Common myeloid progenitor, CD34-positive (primary cell): Measurements from ENCODE around the gene GSK3A.
A peak's percentile ranks its signal among the peaks of the same experiment; 100 is the strongest.

Experiments used
- CTCF ChIA-PET: fragments of 350-600 bp; sonication (Branson Sonifier 250); formaldehyde crosslinking; loops from one replicate; lab custom pipeline; 2021; ENCODE audit warnings: antibody characterized with exemption; lab: Charles Lee
- POLR2A ChIA-PET: fragments of 350-600 bp; sonication (Branson Sonifier 250); formaldehyde crosslinking; loops from one replicate; lab custom pipeline; 2021; ENCODE audit warnings: antibody characterized with exemption; lab: Charles Lee
- DNase-seq, 3 donors: peaks; one replicate each; pipeline versions ENCODE4 v3.0.0 to v3.0.0-alpha.2; 2013
- H3K27ac ChIP-seq, 2 experiments: 1 replicate in 1 of 2; 2 replicates in 1 of 2; pipeline ENCODE4 v1.7.0; 2013; ENCODE audit warnings: inconsistent platforms in 2 of 2, low read length in 2 of 2, mild to moderate bottlenecking in 2 of 2, low read depth in 1 of 2, moderate library complexity in 1 of 2; ENCODE audit not compliant: severe bottlenecking in 2 of 2, insufficient read depth in 1 of 2, poor library complexity in 1 of 2
- H3K27me3 ChIP-seq, 5 experiments: replicated peaks in 2 of 5; 1 replicate in 3 of 5; 2 replicates in 2 of 5; pipeline versions ENCODE4 v1.6.1 to v1.7.0; 2013; ENCODE audit warnings: low read length in 4 of 5, mild to moderate bottlenecking in 2 of 5, moderate library complexity in 2 of 5, inconsistent platforms in 1 of 5; ENCODE audit not compliant: insufficient read depth in 5 of 5, control insufficient read depth in 4 of 5
- H3K36me3 ChIP-seq, 4 experiments: 1 replicate in 2 of 4; 2 replicates in 2 of 4; pipeline versions ENCODE4 v1.6.1 to v1.7.0; 2013; ENCODE audit warnings: low read length in 3 of 4, control low read depth in 1 of 4, mild to moderate bottlenecking in 1 of 4; ENCODE audit not compliant: control insufficient read depth in 4 of 4, insufficient read depth in 4 of 4
- H3K4me1 ChIP-seq, 4 experiments: 1 replicate in 3 of 4; 2 replicates in 1 of 4; pipeline versions ENCODE4 v1.6.1 to v1.7.1; 2013; ENCODE audit warnings: low read length in 3 of 4, mild to moderate bottlenecking in 3 of 4, control low read depth in 1 of 4, inconsistent platforms in 1 of 4, moderate library complexity in 1 of 4; ENCODE audit not compliant: control insufficient read depth in 4 of 4, insufficient read depth in 4 of 4; ENCODE audit errors: control extremely low read depth in 1 of 4
- H3K4me3 ChIP-seq, 7 experiments: 1 replicate in 4 of 7; 2 replicates in 3 of 7; pipeline versions ENCODE4 v1.5.1 to v1.7.0; 2013; ENCODE audit warnings: mild to moderate bottlenecking in 7 of 7, low read length in 6 of 7, moderate library complexity in 6 of 7, inconsistent platforms in 2 of 7, low read depth in 2 of 7, control low read depth in 1 of 7; ENCODE audit not compliant: insufficient read depth in 4 of 7, control insufficient read depth in 1 of 7; ENCODE audit errors: extremely low read depth in 1 of 7
- H3K9me3 ChIP-seq, 5 experiments: 1 replicate in 4 of 5; 2 replicates in 1 of 5; pipeline versions ENCODE4 v1.6.1 to v1.7.1; 2013; ENCODE audit warnings: low read length in 4 of 5, mild to moderate bottlenecking in 2 of 5, inconsistent platforms in 1 of 5, low read depth in 1 of 5, moderate library complexity in 1 of 5; ENCODE audit not compliant: control insufficient read depth in 4 of 5, insufficient read depth in 2 of 5; ENCODE audit errors: control extremely low read depth in 1 of 5
- WGBS: methylation state at CpG from one replicate; pipeline ENCODE4 v1.1.5; 2013; ENCODE audit not compliant: insufficient coverage; 5-methylcytosine and 5-hydroxymethylcytosine counted together

Gene GSK3A

DNA sequence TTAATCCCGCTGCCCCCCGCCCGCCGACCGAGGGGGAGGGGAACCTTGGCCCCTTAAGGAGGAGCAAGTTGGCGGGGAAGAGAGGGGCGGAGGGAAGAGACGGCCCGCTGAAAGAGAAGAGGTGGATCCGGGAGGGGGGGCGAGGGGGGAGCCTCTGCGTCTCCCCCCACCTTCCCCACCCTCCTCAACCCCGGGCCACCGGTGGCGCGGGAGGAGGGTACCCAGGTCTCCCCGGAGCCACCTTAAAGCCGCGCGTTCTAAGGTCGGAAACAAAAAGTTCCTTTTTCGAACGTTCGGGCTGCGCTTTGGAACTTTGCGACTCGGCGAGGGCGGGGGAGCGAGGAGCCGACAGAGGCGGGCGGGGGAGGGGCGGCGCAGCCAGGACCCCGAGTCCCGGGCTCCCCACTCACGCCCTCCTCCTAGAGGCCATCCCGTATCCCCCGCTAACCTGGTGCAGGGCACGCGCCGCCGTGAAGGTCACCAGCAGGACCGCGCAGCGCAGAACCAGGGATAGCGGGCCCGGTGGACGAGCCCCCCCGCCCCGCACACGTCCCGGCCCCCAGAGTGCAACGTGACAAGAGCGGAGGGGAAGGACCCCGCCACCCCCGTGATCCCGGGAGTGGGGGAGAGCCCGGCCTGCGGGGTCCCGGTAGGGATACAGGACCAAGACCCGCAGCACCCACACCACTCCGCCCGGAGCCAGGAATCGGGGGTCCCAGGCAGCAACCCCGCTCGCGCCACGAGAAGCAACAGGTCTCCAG lies 11.9 kb upstream of the GSK3A start:
- Histone ChIP-seq H3K4me1 (peaks cover 0 to 51% (median 46%) of the 10 kb centered on the region in 4 experiments), H3K4me3 (peak overlapping the region; percentile 84 to 96 (median 89)), H3K36me3 (peaks cover 0 to 9% (median 5%) of the 10 kb centered on the region in 4 experiments), H3K27me3 (no peaks in the 10 kb centered on the region), H3K9me3 (no peaks in the 10 kb centered on the region), H3K27ac (peak overlapping the region; percentile 74 to 89)
- ChIA-PET CTCF (no interaction called here), POLR2A (interaction anchor here (1.1 kb wide), 2 partner anchors 13 to 15 kb away, joined by 3 to 4 read pairs; partner anchors contain the start of gene CIC)
- WGBS = 0% methylated on average over 38 of the region's 70 CpGs
- DNase-seq = peak; percentile 81 to 90 (median 88)

GRCh38 chr19:42253245-42254088 lies 11.1 kb upstream of the GSK3A start:
- Histone ChIP-seq H3K4me3 (peak overlapping the region; percentile 29 to 96 (median 89)), H3K4me1 (peaks cover 0 to 52% (median 47%) of the 10 kb centered on the region in 4 experiments), H3K9me3 (no peaks in the 10 kb centered on the region), H3K27ac (peak overlapping the region; percentile 54 to 89), H3K27me3 (no peaks in the 10 kb centered on the region), H3K36me3 (peaks cover 0 to 17% (median 10%) of the 10 kb centered on the region in 4 experiments)
- 0% methylated on average over 8 of the region's 71 CpGs for WGBS
- CTCF ChIA-PET = interaction anchor here (12.3 kb wide), 1 partner anchor 26 kb away, joined by 159 read pairs; no protein-coding TSS in a partner anchor
- DNase-seq = peak in 2 of 3 donors; percentile 57 to 70
- POLR2A ChIA-PET = no interaction called here

DNA sequence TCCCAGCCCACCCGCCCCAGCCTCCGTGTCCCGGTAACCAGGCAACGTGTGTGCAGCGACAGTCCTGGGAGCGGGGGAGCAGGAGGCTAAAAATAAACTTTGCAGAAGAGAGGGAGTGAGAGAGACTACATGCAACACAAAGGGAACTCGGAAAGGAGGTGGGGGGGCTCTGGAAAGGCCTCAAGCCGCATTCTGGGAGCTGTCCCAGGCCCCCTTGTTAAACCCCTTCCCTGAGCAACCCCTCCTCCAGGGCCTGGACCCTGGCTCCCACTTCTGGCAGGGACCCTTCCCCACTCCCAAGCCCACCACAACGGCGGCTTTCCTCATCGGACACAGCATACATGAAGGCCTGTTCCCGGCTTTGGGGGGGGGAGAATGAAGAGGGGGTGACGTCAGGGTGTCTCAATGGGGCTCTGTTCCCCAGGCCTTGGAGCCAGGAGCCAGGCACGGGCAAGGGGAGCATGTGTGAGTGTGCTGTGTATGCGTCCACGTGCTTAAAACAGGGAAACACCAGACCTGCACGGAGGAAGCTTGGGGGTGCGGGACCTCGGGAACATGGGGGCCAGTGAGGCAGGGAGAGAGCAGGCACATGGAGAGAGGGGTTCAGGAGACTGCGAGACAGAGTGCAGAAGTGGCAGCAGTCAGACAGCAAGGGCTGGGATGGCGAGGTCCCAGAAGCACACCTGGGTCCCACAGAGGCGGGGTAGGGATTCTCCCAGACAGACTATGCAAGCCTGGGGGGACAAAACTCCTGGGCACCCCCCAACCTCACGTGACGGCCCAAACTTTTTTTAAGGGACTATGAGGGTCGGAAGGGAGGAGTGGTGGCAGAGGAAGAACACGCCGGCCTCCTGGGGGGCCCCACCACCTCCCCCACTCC lies 10.2 kb upstream of the GSK3A start:
- no peak for DNase-seq
- Histone ChIP-seq H3K4me1 (peaks cover 0 to 52% (median 47%) of the 10 kb centered on the region in 4 experiments), H3K27ac (peak overlapping the region; percentile 54 to 76), H3K36me3 (peaks cover 0 to 21% (median 11%) of the 10 kb centered on the region in 4 experiments), H3K4me3 (peak overlapping the region; percentile 29 to 86 (median 80)), H3K27me3 (no peaks in the 10 kb centered on the region), H3K9me3 (no peaks in the 10 kb centered on the region)
- POLR2A ChIA-PET = interaction anchor here (2.0 to 2.8 kb wide), 2 partner anchors 17 to 27 kb away, joined by 10 to 12 read pairs; partner anchors contain the start of gene CIC
- 4% methylated on average over 15 of the region's 27 CpGs for WGBS
- CTCF ChIA-PET = interaction anchor here (0.9 to 12.3 kb wide), 3 partner anchors 10 to 43 kb away, joined by 3 to 159 read pairs (median 4); partner anchors contain the start of gene GSK3A

DNA sequence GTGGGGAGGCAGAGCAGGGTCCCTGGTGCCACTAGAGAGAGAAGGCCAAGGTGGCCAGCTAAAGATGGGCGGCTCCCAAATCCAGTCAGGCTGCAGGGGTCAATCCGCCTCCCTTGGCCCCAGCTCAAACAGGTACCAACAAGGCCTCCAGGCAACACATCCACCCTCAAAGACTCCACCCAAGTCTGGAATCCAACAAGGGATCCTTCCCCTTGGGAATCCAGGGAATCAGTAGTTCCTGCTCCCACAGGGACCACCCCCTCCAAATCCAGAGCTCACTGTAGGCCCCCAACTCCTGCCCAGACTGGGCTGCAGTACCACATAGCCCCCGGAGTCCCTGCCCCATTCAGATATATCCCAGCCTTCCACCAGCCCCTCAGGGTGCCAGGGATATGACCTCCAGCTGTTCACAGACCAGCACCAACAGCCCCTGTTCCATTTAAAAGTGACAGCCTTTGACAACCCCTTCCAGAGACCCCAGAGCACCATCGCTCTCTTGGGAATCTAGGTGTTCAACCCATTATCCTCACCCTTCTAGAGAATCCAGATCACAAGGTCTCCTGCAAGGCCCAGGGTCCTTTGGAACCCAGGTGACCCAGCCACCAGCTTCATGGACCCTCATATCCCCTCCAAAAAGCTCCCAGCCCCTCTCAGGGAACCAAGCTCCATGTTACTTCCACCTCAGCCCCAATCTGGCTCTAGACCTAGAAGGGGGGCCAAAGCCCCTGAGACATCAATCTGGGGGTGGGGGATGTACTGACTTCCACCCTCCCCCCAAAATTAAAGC lies 9.4 kb upstream of the GSK3A start:
- ChIA-PET CTCF (interaction anchor here (0.7 to 12.3 kb wide), 8 partner anchors 9 to 43 kb away, joined by 3 to 159 read pairs (median 3); partner anchors contain the start of genes CIC, GSK3A and ZNF526), POLR2A (interaction anchor here (2.0 to 2.8 kb wide), 2 partner anchors 18 to 28 kb away, joined by 10 to 12 read pairs; partner anchors contain the start of gene CIC)
- 88% methylated on average over 2 of the region's 4 CpGs for WGBS
- DNase-seq = no peak
- H3K4me1 ChIP-seq = peaks cover 0 to 52% (median 47%) of the 10 kb centered on the region in 4 experiments
- peak overlapping the region in 5 of 7 experiments; percentile 36 to 86 (median 73) for H3K4me3 ChIP-seq
- peak overlapping the region in 1 of 2 experiments; percentile 44 for H3K27ac ChIP-seq
- H3K27me3 ChIP-seq = no peaks in the 10 kb centered on the region
- H3K36me3 ChIP-seq = peaks cover 0 to 27% (median 11%) of the 10 kb centered on the region in 4 experiments
- H3K9me3 ChIP-seq = no peaks in the 10 kb centered on the region

DNA sequence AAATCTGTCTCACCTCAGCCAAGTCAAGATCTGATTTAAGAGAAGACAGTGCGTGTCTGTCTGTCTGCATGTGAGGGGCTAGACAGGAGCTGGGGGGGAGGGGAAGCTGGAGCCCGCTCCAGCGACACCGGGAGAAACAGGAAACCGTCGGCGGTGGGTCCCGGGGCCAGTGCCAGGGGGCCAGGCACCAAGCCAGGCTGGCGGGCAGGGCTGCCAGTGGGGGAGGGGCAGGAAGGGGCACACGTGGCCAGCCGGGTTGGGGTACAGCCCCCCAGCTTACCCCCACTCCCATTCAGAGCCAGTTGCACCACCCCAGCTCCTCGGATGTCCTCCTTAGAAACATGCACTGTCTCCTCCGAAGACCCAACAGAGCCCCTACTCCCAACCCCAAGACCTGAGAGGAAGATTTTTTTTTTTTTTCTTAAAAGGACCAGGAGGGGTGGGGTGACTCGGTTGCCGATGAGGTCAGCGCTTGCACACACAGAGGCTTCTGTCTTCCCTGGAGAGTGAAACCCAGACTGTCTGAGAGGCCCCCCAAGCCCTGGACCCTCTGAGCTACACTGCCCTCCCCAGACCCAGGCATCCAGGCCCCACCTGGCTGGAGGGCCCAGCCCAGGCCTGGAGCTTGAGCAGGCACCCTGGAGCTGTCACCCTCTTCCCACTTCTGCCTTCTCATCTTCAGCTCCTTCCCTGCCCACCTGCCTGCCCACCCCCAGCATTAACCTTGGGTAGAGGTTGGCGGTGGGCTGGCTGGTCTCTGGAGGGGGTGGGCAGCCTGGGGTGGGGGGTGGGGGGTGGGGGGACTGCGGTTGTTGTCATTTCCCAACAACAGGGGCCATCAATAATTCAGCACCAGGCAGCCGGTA lies 8.5 kb upstream of the GSK3A start:
- POLR2A ChIA-PET = interaction anchor here (2.0 to 2.8 kb wide), 2 partner anchors 19 to 29 kb away, joined by 10 to 12 read pairs; partner anchors contain the start of gene CIC
- Histone ChIP-seq H3K36me3 (peaks cover 0 to 34% (median 11%) of the 10 kb centered on the region in 4 experiments), H3K27ac (peak overlapping the region in 1 of 2 experiments; percentile 54), H3K27me3 (no peaks in the 10 kb centered on the region), H3K9me3 (no peaks in the 10 kb centered on the region), H3K4me1 (peaks cover 0 to 51% (median 43%) of the 10 kb centered on the region in 4 experiments), H3K4me3 (peak overlapping the region in 5 of 7 experiments; percentile 33 to 84 (median 57))
- CTCF ChIA-PET = interaction anchor here (0.7 to 12.3 kb wide), 10 partner anchors 8 to 40 kb away, joined by 3 to 159 read pairs (median 4); partner anchors contain the start of genes CIC, GSK3A and ZNF526
- DNase-seq = peak in 2 of 3 donors; percentile 60
- 4% methylated on average over 9 of the region's 19 CpGs for WGBS
